CD4-positive, CD25-positive, alpha-beta regulatory T cell (primary cell): ENCODE data around the gene KIR2DL4. TPM values are rescaled to one million over a fixed set of nuclear protein-coding genes. Genes with fewer than 3 reads are reported as not detected.
"Not testable (repeated sequence)": the region's sequence is repeated elsewhere in the genome, so short reads cannot be mapped to it uniquely, and the experiment has no call there.

ENCODE experiments used
- ATAC-seq, 2 donors: fragments of 150-1000 bp; cut with Tn5 transposase; one replicate each; pipeline ENCODE4 v1.10.0; 2021; ENCODE audit warnings: low read depth in 2 of 2, moderate number of reproducible peaks in 2 of 2, moderate library complexity in 1 of 2
- DNase-seq, 3 donors: peaks; one replicate each; pipeline versions ENCODE4 v3.0.0 to v3.0.0-alpha.2; 2012 to 2022; ENCODE audit warnings: mixed read lengths in 1 of 3
- H3K27ac ChIP-seq: one replicate; pipeline ENCODE4 v1.7.0; 2013; ENCODE audit warnings: mild to moderate bottlenecking, low read length; ENCODE audit not compliant: insufficient read depth, poor library complexity, severe bottlenecking
- H3K27me3 ChIP-seq: one replicate; pipeline ENCODE4 v1.7.0; 2013; ENCODE audit warnings: low read length; ENCODE audit not compliant: control insufficient read depth, insufficient read depth
- H3K36me3 ChIP-seq: one replicate; pipeline ENCODE4 v1.7.0; 2013; ENCODE audit warnings: mild to moderate bottlenecking, low read length, moderate library complexity; ENCODE audit not compliant: control insufficient read depth, insufficient read depth
- H3K4me1 ChIP-seq: 2 replicates; pipeline ENCODE4 v1.7.0; 2013; ENCODE audit warnings: mild to moderate bottlenecking, low read length; ENCODE audit not compliant: insufficient read depth, control insufficient read depth, poor library complexity, severe bottlenecking
- H3K4me3 ChIP-seq: one replicate; pipeline ENCODE4 v1.7.0; 2013; ENCODE audit warnings: low read depth, mild to moderate bottlenecking, low read length, moderate library complexity
- H3K9me3 ChIP-seq, 2 experiments: 1 replicate in 1 of 2; 2 replicates in 1 of 2; pipeline ENCODE4 v1.7.0; 2013; ENCODE audit warnings: low read length in 2 of 2, mild to moderate bottlenecking in 1 of 2, moderate library complexity in 1 of 2; ENCODE audit not compliant: control insufficient read depth in 2 of 2
- H3K27ac Mint-ChIP-seq, 3 donors: one replicate each; pipeline ENCODE4 v1.8.0; 2020 to 2022; ENCODE audit warnings: mild to moderate bottlenecking in 3 of 3, mixed read lengths in 3 of 3, moderate library complexity in 2 of 3
- H3K27me3 Mint-ChIP-seq: one replicate; pipeline ENCODE4 v1.8.0; 2022; ENCODE audit warnings: mild to moderate bottlenecking, mixed read lengths
- H3K36me3 Mint-ChIP-seq: one replicate; pipeline ENCODE4 v1.8.0; 2020; ENCODE audit warnings: mixed read lengths
- H3K4me1 Mint-ChIP-seq, 4 donors: one replicate each; pipeline ENCODE4 v1.8.0; 2020 to 2022; ENCODE audit warnings: mixed read lengths in 4 of 4, mild to moderate bottlenecking in 1 of 4
- H3K4me3 Mint-ChIP-seq, 4 donors: one replicate each; pipeline ENCODE4 v1.8.0; 2020 to 2022; ENCODE audit warnings: mild to moderate bottlenecking in 4 of 4, mixed read lengths in 4 of 4, moderate library complexity in 3 of 4
- H3K9me3 Mint-ChIP-seq, 7 donors: one replicate each; pipeline ENCODE4 v1.8.0; 2020 to 2022; ENCODE audit warnings: mixed read lengths in 7 of 7, mild to moderate bottlenecking in 3 of 7, moderate library complexity in 2 of 7
- polyA plus RNA-seq, 4 donors: library from polyadenylated mRNA; unstranded; fragments of 300-500 nt; fragmentation: Illumina TruSeq; gene quantifications; one replicate each; pipeline ENCODE4 v1.2.3, GENCODE V29; 2021
- total RNA-seq: library from RNA; stranded (reverse); gene quantifications from one replicate; pipeline ENCODE4 v1.2.3, GENCODE V29; 2022

Gene KIR2DL4
- total and polyA plus RNA-seq, 5 donors from 2014 or later, result not detected

DNA sequence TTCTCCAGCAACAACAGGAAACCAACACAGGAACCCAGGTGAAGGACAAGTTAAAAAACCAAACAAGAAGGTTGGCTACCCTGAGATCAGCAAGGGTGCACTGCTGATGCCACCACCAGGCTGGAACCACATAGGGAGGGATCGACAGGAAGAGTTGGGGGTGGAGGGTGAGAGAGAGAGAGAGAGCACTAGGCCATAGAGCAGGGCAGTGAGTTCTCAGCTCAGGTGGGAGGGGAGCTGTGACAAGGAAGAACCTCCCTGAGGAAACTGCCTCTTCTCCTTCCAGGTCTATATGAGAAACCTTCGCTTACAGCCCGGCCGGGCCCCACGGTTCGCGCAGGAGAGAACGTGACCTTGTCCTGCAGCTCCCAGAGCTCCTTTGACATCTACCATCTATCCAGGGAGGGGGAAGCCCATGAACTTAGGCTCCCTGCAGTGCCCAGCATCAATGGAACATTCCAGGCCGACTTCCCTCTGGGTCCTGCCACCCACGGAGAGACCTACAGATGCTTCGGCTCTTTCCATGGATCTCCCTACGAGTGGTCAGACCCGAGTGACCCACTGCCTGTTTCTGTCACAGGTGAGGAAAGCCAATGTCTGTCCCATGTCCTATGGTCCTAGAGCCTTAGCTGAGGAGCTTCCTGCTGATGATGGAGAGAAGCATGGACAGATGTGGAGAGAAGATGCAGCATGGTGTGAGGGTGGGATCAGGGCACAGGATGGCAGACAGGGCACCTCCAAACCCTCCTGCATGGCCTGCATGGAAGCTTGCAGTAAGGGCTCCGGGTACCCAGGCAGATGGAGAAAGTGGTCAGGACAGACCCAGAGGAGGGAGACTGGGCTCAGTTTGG lies 2.5 kb downstream of the KIR2DL4 start:
- no peak overlapping the region for H3K27ac Mint-ChIP-seq
- no peaks in the 10 kb centered on the region for H3K4me1 Mint-ChIP-seq
- Histone ChIP-seq H3K27me3 (peaks cover 2% of the 10 kb centered on the region), H3K4me1 (no peaks in the 10 kb centered on the region), H3K27ac (no peak overlapping the region), H3K36me3 (no peaks in the 10 kb centered on the region), H3K4me3 (no peak overlapping the region), H3K9me3 (no peaks in the 10 kb centered on the region)
- DNase-seq (no peak), ATAC-seq (no peak)
- no peak overlapping the region for H3K4me3 Mint-ChIP-seq
- peaks cover 0 to 7% (median 2%) of the 10 kb centered on the region in 7 donors for H3K9me3 Mint-ChIP-seq
- no peaks in the 10 kb centered on the region for H3K36me3 Mint-ChIP-seq
- peaks cover 6% of the 10 kb centered on the region for H3K27me3 Mint-ChIP-seq

DNA sequence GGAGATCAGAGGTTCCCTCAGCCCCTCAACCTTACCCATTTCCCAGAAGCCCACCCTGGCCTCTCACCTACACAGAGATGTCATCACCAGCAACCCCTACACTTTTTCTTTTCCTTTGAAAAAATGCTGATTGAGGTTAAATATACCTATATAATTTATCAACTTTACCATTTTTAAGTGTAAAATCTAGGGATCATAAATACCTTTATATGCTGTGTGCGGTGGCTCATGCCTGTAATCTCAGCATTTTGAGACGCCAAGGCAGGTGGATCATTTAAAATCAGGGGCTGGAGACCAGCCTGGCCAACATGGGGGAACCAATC lies 3.1 kb downstream of the KIR2DL4 start:
- ATAC-seq, result no peak
- peaks cover 0 to 7% (median 2%) of the 10 kb centered on the region in 7 donors for H3K9me3 Mint-ChIP-seq
- Histone ChIP-seq H3K27ac (no peak overlapping the region), H3K4me3 (no peak overlapping the region), H3K36me3 (no peaks in the 10 kb centered on the region), H3K4me1 (no peaks in the 10 kb centered on the region), H3K27me3 (peaks cover 2% of the 10 kb centered on the region), H3K9me3 (no peaks in the 10 kb centered on the region)
- H3K4me1 Mint-ChIP-seq, result no peaks in the 10 kb centered on the region
- no peaks in the 10 kb centered on the region for H3K36me3 Mint-ChIP-seq
- no peak for DNase-seq
- H3K27me3 Mint-ChIP-seq, result peaks cover 6% of the 10 kb centered on the region
- no peak overlapping the region for H3K27ac Mint-ChIP-seq
- H3K4me3 Mint-ChIP-seq, result no peak overlapping the region

DNA sequence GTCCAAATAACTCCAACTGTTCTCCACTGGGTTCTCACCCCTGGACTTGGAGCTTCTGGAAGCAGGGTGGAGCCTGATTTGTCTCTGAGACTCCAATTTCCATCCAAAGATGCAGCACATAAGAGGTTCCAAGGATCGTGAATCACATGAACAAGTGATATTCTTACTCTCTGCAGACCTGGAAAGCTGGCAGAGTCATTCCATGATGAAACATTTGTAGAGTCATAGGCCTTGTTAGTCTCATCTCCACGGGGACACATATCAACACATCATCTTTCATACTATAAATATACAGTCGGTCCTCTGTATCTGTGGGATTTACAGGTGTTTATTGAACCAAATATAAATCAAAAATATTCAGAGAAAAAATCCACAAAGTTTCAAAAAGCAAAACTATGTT lies 11.2 kb downstream of the KIR2DL4 start:
- ATAC-seq, H3K36me3 ChIP-seq, H3K27me3 Mint-ChIP-seq, H3K27ac ChIP-seq, H3K4me1 ChIP-seq, H3K9me3 ChIP-seq, H3K4me3 Mint-ChIP-seq, H3K27ac Mint-ChIP-seq, H3K36me3 Mint-ChIP-seq, H3K4me1 Mint-ChIP-seq, H3K4me3 ChIP-seq, DNase-seq, H3K27me3 ChIP-seq: not testable (repeated sequence)
- peaks cover 0 to 14% (median 4%) of the 10 kb centered on the region in 7 donors for H3K9me3 Mint-ChIP-seq

GRCh38 chr19:54816251-54816650 lies 12.8 kb downstream of the KIR2DL4 start, which contains the start of gene KIR3DL1:
KIR3DL1 (plus strand) TSS chr19:54816468.
- not testable (repeated sequence) for H3K4me3 ChIP-seq, H3K4me1 Mint-ChIP-seq, DNase-seq, H3K36me3 ChIP-seq, H3K27ac ChIP-seq, H3K4me3 Mint-ChIP-seq, H3K27me3 Mint-ChIP-seq, ATAC-seq, H3K9me3 ChIP-seq, H3K36me3 Mint-ChIP-seq, H3K27me3 ChIP-seq, H3K4me1 ChIP-seq
- Mint-ChIP-seq H3K27ac (peak within 1 kb of the TSS in 1 of 3 donors; percentile 67), H3K9me3 (peaks cover 0 to 12% (median 4%) of the 10 kb centered on the region in 7 donors)

DNA sequence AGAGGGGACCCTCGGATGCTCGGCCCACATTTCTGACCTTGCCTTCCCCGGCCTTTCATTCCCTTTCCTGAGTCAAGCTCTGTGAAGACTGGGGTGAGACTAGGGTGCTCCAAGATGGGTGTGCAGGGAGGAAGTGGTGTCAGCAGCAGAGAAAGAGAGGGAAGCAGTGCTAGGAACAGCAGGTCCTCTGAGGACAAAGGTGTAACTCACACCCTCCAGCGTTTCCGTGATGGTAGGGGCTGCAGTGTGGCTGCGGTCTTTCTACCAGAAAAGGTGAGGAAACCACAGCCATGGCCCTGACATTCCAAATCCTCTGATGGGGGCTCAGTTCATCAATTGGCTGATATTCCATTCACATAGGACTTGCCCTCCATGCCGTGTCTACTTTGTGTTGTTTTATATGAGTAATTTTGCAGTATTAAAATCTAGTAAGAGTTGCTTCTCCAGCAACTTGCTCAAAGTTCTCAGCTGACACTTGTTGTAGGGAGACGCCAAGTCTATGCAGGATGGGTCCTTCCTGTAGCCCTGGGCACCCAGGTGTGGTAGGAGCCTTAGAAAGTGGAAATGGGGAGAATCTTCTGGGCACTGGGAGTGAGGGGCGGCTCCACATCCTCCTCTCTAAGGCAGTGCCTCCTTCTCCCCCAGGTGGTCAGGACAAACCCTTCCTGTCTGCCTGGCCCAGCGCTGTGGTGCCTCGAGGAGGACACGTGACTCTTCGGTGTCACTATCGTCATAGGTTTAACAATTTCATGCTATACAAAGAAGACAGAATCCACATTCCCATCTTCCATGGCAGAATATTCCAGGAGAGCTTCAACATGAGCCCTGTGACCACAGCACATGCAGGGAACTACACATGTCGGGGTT lies 14.5 kb downstream of the KIR2DL4 start:
- H3K4me1 Mint-ChIP-seq, result no peaks in the 10 kb centered on the region
- Histone ChIP-seq H3K36me3 (no peaks in the 10 kb centered on the region), H3K27me3 (no peaks in the 10 kb centered on the region), H3K4me1 (no peaks in the 10 kb centered on the region), H3K4me3 (no peak overlapping the region), H3K27ac (no peak overlapping the region), H3K9me3 (no peaks in the 10 kb centered on the region)
- H3K4me3 Mint-ChIP-seq, result no peak overlapping the region
- ATAC-seq (no peak), DNase-seq (no peak)
- no peak overlapping the region for H3K27ac Mint-ChIP-seq
- peaks cover 6% of the 10 kb centered on the region for H3K27me3 Mint-ChIP-seq
- no peaks in the 10 kb centered on the region for H3K36me3 Mint-ChIP-seq
- peaks cover 0 to 2% (median 0%) of the 10 kb centered on the region in 7 donors for H3K9me3 Mint-ChIP-seq

DNA sequence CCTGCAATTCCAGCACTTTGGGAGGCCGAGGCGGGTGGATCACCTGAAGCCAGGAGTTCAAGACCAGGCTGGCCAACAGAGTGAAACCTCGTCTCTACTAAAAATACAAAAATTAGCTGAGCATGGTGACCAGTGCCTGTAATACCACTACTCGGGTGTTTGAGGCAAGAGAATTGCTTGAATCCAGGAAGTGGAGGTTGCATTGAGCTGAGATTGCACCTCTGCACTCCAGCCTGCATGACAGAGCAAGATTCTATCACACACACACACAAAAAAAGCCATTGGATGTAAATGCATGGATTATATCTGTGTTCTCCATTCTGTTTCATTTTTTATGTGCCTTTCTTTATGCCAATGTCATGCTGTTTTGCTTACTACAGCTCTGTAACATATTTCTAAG lies 21.0 kb downstream of the KIR2DL4 start:
- H3K9me3 ChIP-seq, H3K9me3 Mint-ChIP-seq, H3K27ac Mint-ChIP-seq, H3K27ac ChIP-seq, H3K4me3 Mint-ChIP-seq, H3K4me3 ChIP-seq, H3K27me3 Mint-ChIP-seq, DNase-seq, H3K36me3 Mint-ChIP-seq, H3K4me1 Mint-ChIP-seq, H3K4me1 ChIP-seq, H3K27me3 ChIP-seq, ATAC-seq, H3K36me3 ChIP-seq: not testable (repeated sequence)

GRCh38 chr19:54825326-54825725 lies 21.9 kb downstream of the KIR2DL4 start:
- not testable (repeated sequence) for H3K4me3 ChIP-seq, H3K4me1 ChIP-seq, DNase-seq, H3K9me3 ChIP-seq, H3K27me3 Mint-ChIP-seq, H3K36me3 ChIP-seq, H3K27ac Mint-ChIP-seq, ATAC-seq, H3K4me3 Mint-ChIP-seq, H3K36me3 Mint-ChIP-seq, H3K27me3 ChIP-seq, H3K27ac ChIP-seq, H3K4me1 Mint-ChIP-seq, H3K9me3 Mint-ChIP-seq
